ENCODE data around the gene MARF1.
A peak's percentile ranks its signal among the peaks of the same experiment; 100 is the strongest.
"Not testable (repeated sequence)": the region's sequence is repeated elsewhere in the genome, so short reads cannot be mapped to it uniquely, and the experiment has no call there.

Gene MARF1

DNA sequence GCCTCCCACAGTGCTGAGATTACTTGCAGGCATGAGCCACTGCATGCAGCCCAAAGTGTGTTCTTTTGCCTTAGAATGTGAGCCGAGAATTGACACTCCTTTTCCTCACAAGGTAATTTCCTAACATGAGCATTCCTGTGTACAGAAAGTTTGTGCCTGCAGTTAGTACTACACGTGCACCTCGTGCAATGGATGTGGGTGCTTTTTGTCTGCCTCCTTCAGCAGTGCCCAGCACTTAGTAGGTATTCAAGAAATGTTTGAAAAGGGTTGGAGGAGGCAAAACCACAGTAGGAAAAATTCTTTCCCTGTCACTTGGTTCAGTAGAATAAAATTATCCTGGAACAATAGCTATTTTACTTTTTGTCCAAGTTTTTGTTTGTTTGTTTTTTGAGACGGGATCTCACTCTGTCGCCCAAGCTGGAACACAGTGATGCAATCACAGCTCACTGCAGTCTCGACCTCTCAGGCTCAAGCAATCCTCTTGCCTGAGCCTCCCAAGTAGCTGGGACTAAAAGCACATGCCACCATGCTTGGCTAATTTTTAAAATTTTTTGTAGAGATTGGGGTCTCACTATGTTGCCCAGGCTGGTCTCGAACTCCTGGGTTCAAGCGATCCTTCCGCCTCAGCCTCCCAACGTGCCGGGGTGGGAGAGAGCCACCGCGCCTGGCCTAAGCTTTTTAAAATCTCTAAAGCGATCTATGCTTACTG, 9.5 kb upstream of the MARF1 start:
- no peak for DNase-seq

GRCh38 chr16:15650698-15651171, 7.8 kb upstream of the MARF1 start:
- DNase-seq = no peak

DNA sequence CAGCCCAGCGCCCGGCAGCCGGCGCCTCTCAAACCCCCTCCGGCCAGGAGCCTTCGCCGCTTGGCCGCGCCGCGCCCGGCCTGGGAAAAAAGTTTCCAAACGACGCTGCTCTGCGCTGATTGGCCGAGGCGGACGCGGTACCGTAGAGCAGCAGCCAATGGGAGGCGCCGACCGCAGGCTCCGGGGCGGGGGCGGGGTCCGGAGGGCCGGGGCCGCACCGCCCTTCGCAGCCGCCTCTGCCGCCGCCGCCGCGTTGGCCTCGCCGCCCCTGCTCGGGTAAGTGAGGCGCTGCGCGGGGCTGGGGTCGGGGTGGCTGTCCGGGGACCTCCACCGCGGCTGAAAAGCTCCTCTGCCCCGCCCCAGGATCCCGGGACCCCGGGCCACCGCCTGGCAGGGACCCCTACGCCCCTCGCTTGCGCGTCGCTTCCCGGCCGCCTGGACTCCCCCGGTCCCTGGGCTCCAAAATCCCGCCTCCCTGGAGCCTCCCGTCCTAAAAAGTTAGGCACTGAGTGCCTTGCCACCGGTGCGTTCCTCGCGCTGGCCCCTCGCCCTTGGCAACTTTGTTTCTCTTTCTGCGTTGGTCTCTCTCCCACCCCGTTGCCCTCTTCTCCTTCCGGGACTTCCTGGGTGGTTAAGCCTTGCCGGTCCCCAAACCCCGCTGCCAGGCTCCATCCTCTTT, 7.2 kb upstream of the MARF1 start, which contains the start of gene NDE1:
NDE1 (plus strand) TSS at position 227 of the 679 bp plus-strand sequence. CDS start 14,534 bp downstream, outside the sequence.
- DNase-seq = peak; percentile 64

DNA sequence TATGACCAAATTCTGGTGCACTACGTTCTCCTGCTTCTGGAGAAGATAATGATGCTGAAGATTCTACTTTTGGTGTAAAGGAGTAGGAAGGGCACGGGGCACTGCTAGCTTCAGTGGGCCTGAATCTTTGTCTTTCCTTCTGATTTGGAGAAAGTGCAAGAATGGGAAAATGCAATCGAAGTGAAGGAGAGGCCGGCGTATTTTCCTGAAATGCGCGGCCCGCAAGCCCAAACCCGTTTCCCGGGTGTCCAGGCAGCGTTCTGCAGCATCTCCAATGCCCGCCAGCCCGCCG, 6.7 kb upstream of the MARF1 start:
- DNase-seq = no peak

GRCh38 chr16:15649311-15649710, 6.4 kb upstream of the MARF1 start:
- DNase-seq = not testable (repeated sequence)

GRCh38 chr16:15648135-15648730, 5.3 kb upstream of the MARF1 start:
- no peak for DNase-seq

DNA sequence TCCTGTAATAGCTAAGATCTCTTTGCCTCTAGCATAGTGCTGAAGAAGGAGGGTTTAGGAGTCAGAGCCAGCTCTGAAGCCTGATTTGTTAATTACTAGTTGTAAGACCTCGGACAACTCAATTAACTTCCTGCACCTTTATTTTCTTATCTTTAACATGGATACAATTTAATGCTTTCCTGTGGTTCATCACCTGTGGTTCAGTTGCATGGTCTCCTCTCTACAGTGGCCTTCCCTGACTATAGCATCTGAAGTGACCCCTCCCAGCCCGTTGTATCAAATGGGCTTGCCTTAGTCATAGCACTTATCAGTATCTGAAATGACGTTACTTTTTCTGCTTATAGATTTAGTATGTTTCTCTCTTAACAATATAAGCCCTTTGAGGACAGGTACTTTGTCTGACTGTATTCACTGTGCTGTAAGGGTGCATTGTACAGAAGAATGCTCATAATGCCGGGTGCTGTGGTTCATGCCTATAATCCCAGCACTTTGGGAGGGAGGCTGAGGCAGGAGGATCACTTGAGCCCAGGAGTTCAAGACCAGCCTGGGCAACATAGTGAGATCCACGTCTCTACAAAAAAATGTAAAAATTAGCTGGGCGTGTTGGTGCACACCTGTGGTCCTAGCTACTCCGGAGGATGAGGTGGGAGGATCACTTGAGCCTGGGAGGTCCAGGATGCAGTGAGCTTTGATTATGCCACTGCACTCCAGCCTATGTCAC, 4.5 kb upstream of the MARF1 start:
- no peak for DNase-seq

DNA sequence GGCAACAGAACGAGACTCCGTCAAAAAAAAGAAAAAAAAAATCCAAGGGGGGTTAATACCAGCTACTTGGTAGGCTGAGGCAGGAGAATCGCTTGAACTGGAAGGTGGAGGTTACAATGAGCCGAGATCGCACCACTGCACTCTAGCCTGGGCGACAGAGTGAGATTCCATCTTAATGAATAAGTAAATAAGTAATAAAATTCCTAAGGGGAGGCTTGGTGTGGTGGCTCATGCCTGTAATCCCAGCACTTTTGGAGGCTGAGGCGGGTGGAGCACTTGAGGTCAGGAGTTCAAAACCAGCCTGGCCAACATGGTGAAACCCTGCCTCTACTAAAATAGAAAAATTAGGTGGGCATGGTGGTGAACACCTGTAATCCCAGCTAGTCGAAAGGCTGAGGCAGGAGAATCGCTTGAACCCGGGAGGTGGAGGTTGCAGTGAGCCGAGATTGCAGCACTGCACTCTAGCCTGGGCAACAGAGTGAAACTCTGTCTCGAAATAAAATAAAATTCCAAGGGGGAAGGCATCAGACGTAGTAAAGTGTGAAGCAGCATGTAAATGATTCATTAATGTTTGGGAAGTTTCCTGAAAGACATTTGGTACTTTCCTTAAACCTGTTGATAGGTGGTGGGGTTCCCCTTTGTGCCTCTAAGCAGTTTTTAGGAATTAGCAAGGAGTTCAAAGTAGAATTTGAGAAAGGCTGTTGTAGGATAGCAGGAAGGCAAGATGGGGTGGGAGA, 3.8 kb upstream of the MARF1 start:
- DNase-seq = not testable (repeated sequence)

- DNase-seq = not testable (repeated sequence)
Measured at GRCh38 chr16:15644962-15645465, 2.1 kb upstream of the MARF1 start.

- DNase-seq = no peak
Measured at GRCh38 chr16:15644267-15644961, 1.5 kb upstream of the MARF1 start.

GRCh38 chr16:15643946-15644250, 944 bp upstream of the MARF1 start:
- no peak for DNase-seq

DNA sequence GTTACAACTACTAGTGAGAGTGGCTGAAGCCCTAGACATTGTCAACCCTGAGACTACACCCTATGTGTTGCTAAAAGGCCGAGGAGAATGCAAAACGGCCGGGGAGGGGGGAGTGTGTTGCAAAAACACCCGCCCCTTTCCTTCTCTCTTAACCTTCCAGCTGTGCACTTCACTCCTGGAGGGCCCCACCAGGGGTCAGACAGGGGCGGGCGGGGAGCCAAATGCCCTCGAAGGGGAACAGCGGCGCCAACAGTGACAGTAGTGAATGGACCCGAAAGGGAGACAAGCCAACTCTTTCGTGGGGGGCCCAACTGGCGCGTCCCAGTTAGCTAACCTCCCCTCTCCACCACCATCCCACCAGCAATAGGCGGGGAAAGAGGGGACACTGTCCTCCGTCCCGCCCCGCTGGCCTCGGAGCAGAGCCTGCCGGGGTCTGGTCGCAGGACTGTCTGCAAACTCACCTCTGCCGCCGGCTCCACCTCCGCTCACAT, 352 bp downstream of the MARF1 start:
- no peak for DNase-seq

DNA sequence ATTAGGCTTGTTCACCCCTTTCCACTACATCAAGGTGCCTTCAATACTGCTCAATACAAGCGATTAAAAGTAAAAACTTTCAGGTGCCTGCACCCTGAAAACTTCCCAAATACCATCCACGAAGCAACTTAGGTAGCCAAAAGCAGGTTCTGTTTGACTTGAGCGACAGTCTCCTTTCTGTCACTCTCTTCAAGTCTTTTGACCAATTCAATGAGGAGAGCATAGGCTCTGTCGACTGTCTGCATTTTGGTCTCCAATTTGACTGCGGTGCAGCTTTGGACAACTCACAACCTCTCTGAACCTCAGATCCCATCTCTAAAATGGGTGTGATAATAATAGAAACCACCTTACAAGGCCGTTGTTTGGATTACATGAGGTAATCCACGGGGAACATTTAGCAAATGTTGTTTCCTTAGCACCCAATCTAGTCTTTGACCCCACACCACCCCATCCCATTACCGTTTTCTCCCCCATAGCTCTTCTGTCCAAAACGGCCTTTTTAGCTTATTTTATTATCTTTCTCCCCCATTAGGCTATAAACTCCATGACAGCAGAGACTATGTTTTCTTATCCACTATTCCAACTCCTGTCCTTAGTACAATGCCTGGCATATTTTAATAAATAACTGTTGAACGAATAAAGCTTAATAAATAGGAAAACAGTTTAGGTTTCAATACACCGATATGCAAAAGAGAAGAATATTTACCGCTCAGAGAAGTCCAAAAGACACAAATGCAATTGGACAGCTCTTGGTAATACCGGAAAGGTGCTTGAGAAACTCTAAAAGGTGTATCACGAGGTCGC, 999 bp downstream of the MARF1 start:
- DNase-seq = no peak

DNA sequence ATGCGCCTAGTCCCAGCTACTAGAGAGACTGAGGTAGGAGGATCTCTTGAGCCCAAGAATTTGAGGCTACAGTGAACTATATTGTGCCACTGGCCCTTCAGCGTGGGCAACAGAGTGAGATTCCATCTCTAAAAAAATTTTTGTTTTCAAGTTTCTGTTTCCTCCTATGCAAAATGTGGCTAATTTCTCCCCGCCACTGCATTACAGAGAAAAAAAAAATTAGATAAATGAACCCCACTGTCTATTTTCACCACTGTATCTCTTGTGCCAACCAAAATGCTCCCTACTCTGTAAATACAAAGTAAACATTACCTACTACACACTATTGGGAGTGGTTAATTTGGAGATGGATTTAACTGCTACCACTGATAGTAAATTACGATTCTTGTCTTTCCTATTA, 2.0 kb downstream of the MARF1 start:
- no peak for DNase-seq

DNA sequence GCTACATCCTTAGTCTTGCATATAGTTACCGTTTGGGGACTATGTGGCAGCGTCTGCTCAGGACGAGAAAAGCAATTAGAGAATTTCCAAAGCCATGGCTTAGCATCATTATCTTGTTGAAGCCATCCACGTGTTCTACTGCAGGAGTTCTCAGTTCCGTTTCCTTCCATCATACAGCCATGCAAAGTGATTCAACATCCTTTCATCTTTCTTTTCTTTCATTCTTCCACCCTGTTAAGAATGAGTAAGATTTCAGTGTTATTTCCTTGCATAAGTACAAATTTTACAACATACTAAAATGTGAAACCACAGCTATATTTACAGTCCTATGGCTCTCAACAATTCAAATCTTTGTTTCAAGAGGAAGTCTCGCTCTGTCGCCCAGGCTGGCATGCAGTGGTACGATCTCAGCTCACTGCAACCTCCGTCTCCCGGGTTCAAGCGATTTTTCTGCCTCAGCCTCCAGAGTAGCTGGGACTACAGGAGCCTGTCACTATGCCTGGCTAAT, 3.8 kb downstream of the MARF1 start:
- no peak for DNase-seq

DNA sequence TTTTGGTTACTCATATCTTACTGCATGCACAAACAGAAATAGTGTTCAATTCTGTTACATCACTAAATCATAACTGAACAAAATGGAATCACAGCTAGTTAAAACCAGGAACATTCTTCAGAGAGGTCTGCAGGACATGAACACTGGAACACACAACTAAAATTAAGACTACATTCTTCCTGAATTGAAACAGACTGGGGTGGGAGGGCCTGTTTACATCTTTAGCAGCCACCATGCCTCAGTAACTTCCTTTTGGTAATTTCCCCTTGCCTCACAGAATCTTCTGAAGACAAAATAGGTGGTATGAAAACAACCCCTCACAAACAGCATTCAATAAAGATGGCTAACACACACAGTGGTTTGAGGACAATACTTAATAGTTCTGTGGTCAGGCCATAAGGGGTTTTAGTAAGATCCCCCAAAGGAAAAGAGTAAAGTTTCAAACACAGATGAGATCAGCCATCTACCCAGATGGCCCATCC, 6.5 kb downstream of the MARF1 start:
- DNase-seq = no peak

DNA sequence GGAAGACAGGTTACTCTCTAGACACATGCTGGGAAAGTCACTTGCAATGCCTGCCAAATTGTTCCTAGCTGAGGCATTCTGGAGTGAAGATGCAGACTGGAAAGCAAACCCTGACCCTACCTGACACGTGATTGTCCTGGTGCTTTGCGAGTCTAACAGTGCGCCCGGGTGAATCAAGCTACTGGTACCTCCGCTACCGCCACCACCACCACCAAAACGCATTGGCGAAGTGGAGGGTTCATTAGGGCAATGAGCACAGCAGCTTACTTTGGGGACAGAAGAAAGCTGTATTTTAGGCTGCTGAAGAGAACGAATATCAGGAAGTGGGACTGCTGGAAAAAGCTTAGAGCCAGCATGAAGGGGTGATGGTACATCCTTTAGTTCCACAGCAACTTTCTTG, 7.0 kb downstream of the MARF1 start:
- no peak for DNase-seq

GRCh38 chr16:15631730-15632409, 11.1 kb downstream of the MARF1 start:
- no peak for DNase-seq

- no peak for DNase-seq
Measured at GRCh38 chr16:15621889-15622288, 21.1 kb downstream of the MARF1 start.

DNA sequence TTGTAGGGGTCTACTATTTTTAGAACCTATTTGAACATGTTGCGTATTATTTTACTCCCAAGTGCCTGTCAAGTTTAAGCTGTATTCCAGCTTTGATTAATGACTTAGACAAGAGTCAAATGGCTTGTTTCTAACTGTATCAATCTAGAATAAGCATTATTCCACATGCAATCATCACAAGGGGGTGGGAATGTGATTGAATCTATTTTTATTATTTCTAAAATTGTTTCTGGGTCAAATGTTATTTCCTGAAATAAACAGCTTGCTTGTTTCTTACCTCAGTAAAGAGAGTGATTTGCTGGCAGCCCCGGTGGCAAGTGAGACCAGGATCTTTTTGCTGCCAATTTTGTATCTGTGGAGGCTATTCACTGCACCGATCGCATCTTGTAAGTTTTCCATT, 21.5 kb downstream of the MARF1 start:
- no peak for DNase-seq
